ENCODE data around the gene FAM221B. TPM values are rescaled to one million over a fixed set of nuclear protein-coding genes. Genes with fewer than 3 reads are reported as not detected.

Gene FAM221B
- polyA plus RNA-seq, 4 donors = 0.09 TPM; not detected in 3

DNA sequence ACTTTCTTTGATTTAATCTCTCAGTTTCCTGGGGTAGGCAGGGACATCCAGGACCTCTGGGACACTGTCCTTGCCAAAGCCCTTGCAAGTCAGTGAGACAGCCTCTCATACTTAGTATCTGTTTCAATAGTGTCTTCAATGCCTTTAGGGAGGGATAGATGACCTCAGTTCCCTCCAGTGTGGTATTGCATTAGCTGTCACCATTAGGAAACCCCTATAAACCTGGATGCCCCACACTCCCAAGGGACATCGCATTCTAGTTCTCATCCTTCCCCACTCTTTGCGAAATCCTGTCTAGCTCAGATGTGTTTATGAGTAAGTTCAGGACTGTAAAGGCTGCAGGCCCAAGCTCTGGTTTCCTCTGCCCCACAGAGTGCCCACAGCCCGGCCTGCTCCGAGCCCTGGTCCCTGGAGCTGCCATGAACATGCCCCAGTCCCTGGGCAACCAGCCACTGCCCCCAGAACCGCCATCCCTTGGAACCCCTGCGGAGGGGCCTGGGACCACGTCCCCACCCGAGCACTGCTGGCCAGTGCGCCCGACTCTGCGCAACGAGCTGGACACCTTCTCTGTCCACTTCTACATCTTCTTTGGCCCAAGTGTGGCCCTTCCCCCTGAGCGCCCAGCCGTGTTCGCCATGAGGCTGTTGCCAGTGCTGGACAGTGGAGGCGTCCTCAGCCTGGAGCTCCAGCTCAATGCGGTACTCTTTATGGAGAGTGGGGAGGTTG, 13.7 kb upstream of the FAM221B start:
- H3K4me1 ChIP-seq (ENCODE audit: control insufficient read depth in 3 of 3, insufficient read depth in 2 of 3, low read depth in 1 of 3, low read length in 2 of 3) = peaks cover 0 to 13% (median 8%) of the 10 kb centered on the region in 3 donors
- H3K9me3 ChIP-seq (ENCODE audit: control insufficient read depth in 2 of 2, insufficient read depth in 1 of 2, low read depth in 1 of 2, low read length in 1 of 2) = no peaks in the 10 kb centered on the region
- H3K4me3 ChIP-seq (ENCODE audit: low read depth in 1 of 3, low read length in 3 of 3) = no peak overlapping the region
- 92 to 94% (median 92%) methylated on average over 17 of the region's 17 CpGs for WGBS, 3 donors
- FAIRE-seq (no peak), DNase-seq (no peak)
- no peak overlapping the region for H3K27ac ChIP-seq (ENCODE audit: low read depth in 1 of 3, low read length in 2 of 3)
- no peaks in the 10 kb centered on the region for H3K27me3 ChIP-seq (ENCODE audit: control insufficient read depth in 3 of 3, insufficient read depth in 3 of 3, low read length in 3 of 3)
- H3K36me3 ChIP-seq (ENCODE audit: control insufficient read depth in 3 of 3, insufficient read depth in 2 of 3, low read depth in 1 of 3, low read length in 3 of 3) = peaks cover 0 to 69% (median 0%) of the 10 kb centered on the region in 3 donors

DNA sequence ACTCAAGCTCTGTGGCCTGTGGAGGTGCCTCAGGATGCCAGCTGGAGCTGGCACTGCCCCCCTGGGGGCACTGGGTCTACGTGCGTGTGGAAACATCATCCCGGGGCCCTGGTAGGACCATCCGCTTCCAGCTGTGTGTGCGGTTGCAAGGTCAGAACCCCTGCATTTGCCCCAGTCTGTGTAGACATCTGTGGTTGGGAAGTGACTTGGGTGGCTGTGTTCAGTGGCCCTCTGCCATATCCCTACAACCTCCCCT, 13.0 kb upstream of the FAM221B start:
- DNase-seq = no peak
- Histone ChIP-seq H3K4me1 (ENCODE audit: control insufficient read depth in 3 of 3, insufficient read depth in 2 of 3, low read depth in 1 of 3, low read length in 2 of 3) (peaks cover 0 to 13% (median 8%) of the 10 kb centered on the region in 3 donors), H3K27me3 (ENCODE audit: control insufficient read depth in 3 of 3, insufficient read depth in 3 of 3, low read length in 3 of 3) (no peaks in the 10 kb centered on the region), H3K4me3 (ENCODE audit: low read depth in 1 of 3, low read length in 3 of 3) (no peak overlapping the region), H3K36me3 (ENCODE audit: control insufficient read depth in 3 of 3, insufficient read depth in 2 of 3, low read depth in 1 of 3, low read length in 3 of 3) (peaks cover 0 to 66% (median 0%) of the 10 kb centered on the region in 3 donors), H3K27ac (ENCODE audit: low read depth in 1 of 3, low read length in 2 of 3) (no peak overlapping the region), H3K9me3 (ENCODE audit: control insufficient read depth in 2 of 2, insufficient read depth in 1 of 2, low read depth in 1 of 2, low read length in 1 of 2) (no peaks in the 10 kb centered on the region)
- FAIRE-seq = no peak
- 87 to 94% (median 89%) methylated on average over 5 of the region's 5 CpGs for WGBS, 3 donors

DNA sequence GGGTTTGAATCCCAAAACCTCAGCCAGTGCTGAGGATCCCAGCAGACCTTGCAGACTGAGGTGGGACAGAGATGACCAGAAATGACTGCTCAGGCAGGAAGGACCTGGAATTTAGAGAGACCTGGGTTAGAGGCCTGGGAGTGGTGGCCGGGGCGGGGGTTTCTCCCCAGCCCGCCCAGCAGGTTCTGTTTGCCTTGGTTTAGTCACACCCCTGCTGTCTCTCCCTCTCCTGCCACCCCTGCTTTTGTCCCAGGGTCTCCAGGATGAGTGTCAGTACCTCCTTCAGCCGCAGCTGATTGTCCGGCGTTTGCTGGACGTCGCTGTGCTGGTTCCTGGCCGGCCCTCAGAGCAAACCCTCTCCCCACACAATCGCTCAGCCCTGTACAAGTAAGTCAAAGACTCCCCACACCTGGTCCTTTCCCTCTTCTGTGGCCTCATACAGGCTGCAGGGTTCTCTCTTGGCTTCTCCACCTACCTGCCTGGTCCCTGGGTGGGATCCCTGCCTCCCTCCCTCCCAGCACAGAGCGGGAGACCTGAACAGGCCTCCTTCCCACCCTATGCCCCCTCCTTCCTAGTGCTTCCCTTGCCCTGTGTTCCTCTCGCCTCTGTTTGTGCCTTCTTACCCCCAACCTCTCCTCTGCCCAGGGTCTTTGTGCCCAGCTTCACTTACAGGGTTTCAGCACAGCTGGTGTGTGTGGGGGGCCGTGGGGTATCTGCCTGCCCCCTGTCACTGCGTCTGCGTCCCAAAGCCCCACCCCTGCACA, 12.5 kb upstream of the FAM221B start:
- Histone ChIP-seq H3K36me3 (ENCODE audit: control insufficient read depth in 3 of 3, insufficient read depth in 2 of 3, low read depth in 1 of 3, low read length in 3 of 3) (peaks cover 0 to 65% (median 0%) of the 10 kb centered on the region in 3 donors), H3K27me3 (ENCODE audit: control insufficient read depth in 3 of 3, insufficient read depth in 3 of 3, low read length in 3 of 3) (no peaks in the 10 kb centered on the region), H3K27ac (ENCODE audit: low read depth in 1 of 3, low read length in 2 of 3) (no peak overlapping the region), H3K4me1 (ENCODE audit: control insufficient read depth in 3 of 3, insufficient read depth in 2 of 3, low read depth in 1 of 3, low read length in 2 of 3) (peaks cover 0 to 17% (median 8%) of the 10 kb centered on the region in 3 donors), H3K4me3 (ENCODE audit: low read depth in 1 of 3, low read length in 3 of 3) (no peak overlapping the region), H3K9me3 (ENCODE audit: control insufficient read depth in 2 of 2, insufficient read depth in 1 of 2, low read depth in 1 of 2, low read length in 1 of 2) (no peaks in the 10 kb centered on the region)
- FAIRE-seq (no peak), DNase-seq (no peak)
- 92 to 97% (median 95%) methylated on average over 12 to 15 of the region's 15 CpGs for WGBS, 3 donors

DNA sequence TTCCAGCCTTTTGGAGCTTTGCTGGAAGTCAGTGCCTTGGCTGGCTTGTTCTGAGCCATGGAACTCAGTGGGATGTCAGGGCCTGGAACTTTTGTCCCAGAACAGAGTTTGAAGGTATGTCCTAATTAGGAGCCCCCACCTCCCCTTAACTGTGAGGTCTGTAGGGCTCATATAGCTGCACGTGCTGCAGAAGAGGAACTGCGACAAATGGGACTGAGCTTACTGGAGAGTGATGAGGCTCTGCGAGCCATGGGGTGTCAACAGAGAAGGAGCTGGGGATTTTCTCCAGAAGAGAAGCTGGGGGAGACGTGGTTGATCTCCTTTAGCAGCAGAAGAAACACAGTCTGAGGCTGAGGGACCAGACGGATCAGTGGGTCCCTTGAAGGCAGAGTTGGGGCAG, 11.4 kb upstream of the FAM221B start:
- FAIRE-seq (no peak), DNase-seq (no peak)
- WGBS, 3 donors = 85 to 96% (median 87%) methylated on average over 5 of the region's 5 CpGs
- no peak overlapping the region for H3K27ac ChIP-seq (ENCODE audit: low read depth in 1 of 3, low read length in 2 of 3)
- H3K4me3 ChIP-seq (ENCODE audit: low read depth in 1 of 3, low read length in 3 of 3) = no peak overlapping the region
- H3K4me1 ChIP-seq (ENCODE audit: control insufficient read depth in 3 of 3, insufficient read depth in 2 of 3, low read depth in 1 of 3, low read length in 2 of 3) = peaks cover 2 to 23% (median 5%) of the 10 kb centered on the region in 3 donors
- peaks cover 0 to 69% (median 0%) of the 10 kb centered on the region in 3 donors for H3K36me3 ChIP-seq (ENCODE audit: control insufficient read depth in 3 of 3, insufficient read depth in 2 of 3, low read depth in 1 of 3, low read length in 3 of 3)
- no peaks in the 10 kb centered on the region for H3K27me3 ChIP-seq (ENCODE audit: control insufficient read depth in 3 of 3, insufficient read depth in 3 of 3, low read length in 3 of 3)
- H3K9me3 ChIP-seq (ENCODE audit: control insufficient read depth in 2 of 2, insufficient read depth in 1 of 2, low read depth in 1 of 2, low read length in 1 of 2) = no peaks in the 10 kb centered on the region

DNA sequence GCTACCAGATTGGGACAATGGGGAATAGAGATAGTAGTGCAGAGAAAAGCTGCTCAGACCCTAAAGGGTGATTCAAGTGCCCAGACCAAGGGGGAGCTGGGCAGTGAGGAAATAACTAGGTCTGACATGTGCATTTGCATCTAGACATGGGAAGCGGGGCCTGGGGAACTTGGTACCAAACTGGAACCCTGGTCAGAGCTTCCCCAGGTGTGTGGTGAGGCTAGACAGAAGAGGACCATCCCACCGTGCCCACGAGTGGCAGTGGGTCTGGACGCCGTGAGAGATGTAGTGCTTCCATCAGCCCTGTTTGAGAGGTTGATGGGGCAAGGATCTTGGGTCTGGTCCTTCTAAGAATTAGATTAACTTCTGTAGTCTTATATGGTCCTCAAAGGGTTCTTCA, 8.1 kb upstream of the FAM221B start:
- no peak for FAIRE-seq
- no peaks in the 10 kb centered on the region for H3K27me3 ChIP-seq (ENCODE audit: control insufficient read depth in 3 of 3, insufficient read depth in 3 of 3, low read length in 3 of 3)
- no peak overlapping the region for H3K27ac ChIP-seq (ENCODE audit: low read depth in 1 of 3, low read length in 2 of 3)
- H3K4me1 ChIP-seq (ENCODE audit: control insufficient read depth in 3 of 3, insufficient read depth in 2 of 3, low read depth in 1 of 3, low read length in 2 of 3) = peaks cover 3 to 53% (median 4%) of the 10 kb centered on the region in 3 donors
- 94 to 95% (median 94%) methylated on average over 5 of the region's 5 CpGs for WGBS, 3 donors
- DNase-seq = no peak
- peaks cover 0 to 67% (median 0%) of the 10 kb centered on the region in 3 donors for H3K36me3 ChIP-seq (ENCODE audit: control insufficient read depth in 3 of 3, insufficient read depth in 2 of 3, low read depth in 1 of 3, low read length in 3 of 3)
- H3K9me3 ChIP-seq (ENCODE audit: control insufficient read depth in 2 of 2, insufficient read depth in 1 of 2, low read depth in 1 of 2, low read length in 1 of 2) = no peaks in the 10 kb centered on the region
- H3K4me3 ChIP-seq (ENCODE audit: low read depth in 1 of 3, low read length in 3 of 3) = no peak overlapping the region

DNA sequence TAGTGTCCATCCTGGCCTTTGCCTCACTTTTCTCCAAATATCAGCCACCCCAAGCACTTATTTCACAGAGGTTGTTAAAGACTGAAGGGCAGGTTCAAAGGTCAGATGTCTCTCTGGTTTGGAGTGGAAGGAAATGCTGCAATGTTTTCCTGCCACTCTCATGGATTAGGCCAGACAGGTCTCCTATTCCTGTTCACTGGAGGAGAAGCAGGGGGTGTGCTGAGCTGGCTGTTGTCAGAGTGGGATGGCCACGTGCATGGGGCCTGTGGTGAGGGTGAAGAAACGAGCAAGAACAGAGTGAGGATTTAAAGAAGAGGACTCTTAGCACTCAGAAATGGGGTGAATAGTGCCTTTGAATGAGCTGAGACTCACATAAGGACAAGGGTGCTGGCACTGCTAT, 7.2 kb upstream of the FAM221B start:
- Histone ChIP-seq H3K4me3 (ENCODE audit: low read depth in 1 of 3, low read length in 3 of 3) (no peak overlapping the region), H3K9me3 (ENCODE audit: control insufficient read depth in 2 of 2, insufficient read depth in 1 of 2, low read depth in 1 of 2, low read length in 1 of 2) (no peaks in the 10 kb centered on the region), H3K4me1 (ENCODE audit: control insufficient read depth in 3 of 3, insufficient read depth in 2 of 3, low read depth in 1 of 3, low read length in 2 of 3) (peaks cover 3 to 59% (median 4%) of the 10 kb centered on the region in 3 donors), H3K27ac (ENCODE audit: low read depth in 1 of 3, low read length in 2 of 3) (no peak overlapping the region), H3K27me3 (ENCODE audit: control insufficient read depth in 3 of 3, insufficient read depth in 3 of 3, low read length in 3 of 3) (no peaks in the 10 kb centered on the region), H3K36me3 (ENCODE audit: control insufficient read depth in 3 of 3, insufficient read depth in 2 of 3, low read depth in 1 of 3, low read length in 3 of 3) (peaks cover 0 to 59% (median 0%) of the 10 kb centered on the region in 3 donors)
- DNase-seq (peak in 1 of 2 donors; percentile 63), FAIRE-seq (no peak)
- WGBS, 3 donors = 18 to 61% (median 24%) methylated on average over 2 of the region's 2 CpGs

DNA sequence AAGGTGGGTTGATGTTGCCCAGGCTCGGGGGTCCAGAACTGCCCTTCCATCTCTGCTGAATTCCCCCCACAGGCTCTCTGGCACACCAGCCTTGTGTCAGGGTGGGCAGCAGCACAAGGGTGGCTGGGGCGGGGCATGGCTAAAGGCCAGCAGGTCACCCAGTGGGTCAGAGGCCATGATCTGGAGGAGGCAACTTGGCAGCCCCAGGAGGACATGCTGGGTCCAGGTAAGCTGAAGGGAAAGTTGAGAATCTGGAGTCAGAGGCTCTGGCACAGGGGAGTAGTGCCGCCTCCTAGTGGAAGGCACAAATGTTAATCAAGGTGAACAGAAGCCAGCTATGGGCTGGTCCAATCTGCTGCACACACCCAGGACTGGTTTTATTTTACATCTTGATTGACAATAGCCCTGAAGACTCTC, 6.7 kb upstream of the FAM221B start:
- FAIRE-seq (no peak), DNase-seq (peak in 1 of 2 donors; percentile 46)
- H3K27ac ChIP-seq (ENCODE audit: low read depth in 1 of 3, low read length in 2 of 3) = peak overlapping the region in 1 of 3 donors; percentile 12

DNA sequence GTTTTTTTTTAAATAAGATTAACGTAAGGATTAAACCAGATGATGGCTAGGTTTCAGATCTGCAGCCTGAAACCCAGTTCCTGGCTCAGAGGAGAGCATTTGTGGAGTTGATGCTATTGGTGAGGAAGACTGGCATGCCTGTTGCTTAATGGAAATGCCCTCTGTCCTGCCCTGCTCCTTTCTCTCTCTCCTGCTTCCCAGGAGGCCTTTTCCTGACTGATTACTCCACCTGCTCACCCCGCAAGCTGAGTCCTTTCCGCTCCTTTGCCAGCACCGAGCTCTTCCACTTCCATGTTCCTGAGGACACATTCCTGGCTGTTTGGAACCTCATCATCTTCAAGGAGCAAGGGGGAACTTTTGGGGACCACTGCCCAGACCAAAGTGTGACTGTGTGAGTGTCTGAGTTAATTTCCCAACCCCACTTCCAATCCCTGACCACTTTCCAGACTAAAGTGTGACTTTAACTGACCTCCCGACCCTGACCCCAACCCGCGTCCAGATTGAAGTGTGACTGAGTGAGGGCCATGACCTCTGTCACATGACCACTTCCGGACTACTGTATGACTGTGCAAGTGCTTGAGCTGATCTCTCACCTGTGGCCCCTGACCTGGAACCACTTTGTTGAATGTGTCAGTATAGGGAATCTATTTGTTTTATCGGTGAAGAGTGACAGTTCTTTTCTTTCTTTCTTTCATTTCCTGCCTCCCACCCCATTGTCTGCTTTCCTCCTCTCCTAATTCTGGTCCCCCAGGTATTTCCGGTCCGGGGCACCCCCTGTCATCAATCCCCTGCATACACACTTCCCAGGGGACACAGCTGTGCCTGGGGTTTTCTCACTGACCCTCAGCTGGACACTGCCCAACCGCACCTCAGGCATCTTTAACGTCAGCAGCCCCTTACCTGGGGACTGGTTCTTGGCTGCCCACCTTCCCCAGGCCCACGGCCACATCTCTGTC, 6.0 kb upstream of the FAM221B start:
- no peak for FAIRE-seq

More for the DNA sequence above, 6.7 kb upstream of the FAM221B start:
- peaks cover 3 to 62% (median 4%) of the 10 kb centered on the region in 3 donors for H3K4me1 ChIP-seq (ENCODE audit: control insufficient read depth in 3 of 3, insufficient read depth in 2 of 3, low read depth in 1 of 3, low read length in 2 of 3)
- no peak overlapping the region for H3K4me3 ChIP-seq (ENCODE audit: low read depth in 1 of 3, low read length in 3 of 3)
- peaks cover 0 to 54% (median 0%) of the 10 kb centered on the region in 3 donors for H3K36me3 ChIP-seq (ENCODE audit: control insufficient read depth in 3 of 3, insufficient read depth in 2 of 3, low read depth in 1 of 3, low read length in 3 of 3)
- WGBS, 3 donors = 76 to 91% (median 76%) methylated on average over 3 of the region's 3 CpGs
- no peaks in the 10 kb centered on the region for H3K9me3 ChIP-seq (ENCODE audit: control insufficient read depth in 2 of 2, insufficient read depth in 1 of 2, low read depth in 1 of 2, low read length in 1 of 2)
- H3K27me3 ChIP-seq (ENCODE audit: control insufficient read depth in 3 of 3, insufficient read depth in 3 of 3, low read length in 3 of 3) = no peaks in the 10 kb centered on the region

More for the DNA sequence above, 6.0 kb upstream of the FAM221B start:
- H3K27ac ChIP-seq (ENCODE audit: low read depth in 1 of 3, low read length in 2 of 3) = peak overlapping the region in 2 of 3 donors; percentile 14 to 85
- peaks cover 0 to 47% (median 0%) of the 10 kb centered on the region in 3 donors for H3K36me3 ChIP-seq (ENCODE audit: control insufficient read depth in 3 of 3, insufficient read depth in 2 of 3, low read depth in 1 of 3, low read length in 3 of 3)
- no peaks in the 10 kb centered on the region for H3K9me3 ChIP-seq (ENCODE audit: control insufficient read depth in 2 of 2, insufficient read depth in 1 of 2, low read depth in 1 of 2, low read length in 1 of 2)
- no peak overlapping the region for H3K4me3 ChIP-seq (ENCODE audit: low read depth in 1 of 3, low read length in 3 of 3)
- no peaks in the 10 kb centered on the region for H3K27me3 ChIP-seq (ENCODE audit: control insufficient read depth in 3 of 3, insufficient read depth in 3 of 3, low read length in 3 of 3)
- DNase-seq = no peak
- 75 to 83% (median 82%) methylated on average over 14 of the region's 14 CpGs for WGBS, 3 donors
- H3K4me1 ChIP-seq (ENCODE audit: control insufficient read depth in 3 of 3, insufficient read depth in 2 of 3, low read depth in 1 of 3, low read length in 2 of 3) = peaks cover 3 to 69% (median 4%) of the 10 kb centered on the region in 3 donors
